Fibroblast of upper back skin (primary cell): ENCODE results near the gene MTRFR.
"Not testable (repeated sequence)": the region's sequence is repeated elsewhere in the genome, so short reads cannot be mapped to it uniquely, and the experiment has no call there.

Experiments used
- DNase-seq: peaks from one replicate; pipeline ENCODE4 v3.0.0-alpha.2; 2013

Gene MTRFR

DNA sequence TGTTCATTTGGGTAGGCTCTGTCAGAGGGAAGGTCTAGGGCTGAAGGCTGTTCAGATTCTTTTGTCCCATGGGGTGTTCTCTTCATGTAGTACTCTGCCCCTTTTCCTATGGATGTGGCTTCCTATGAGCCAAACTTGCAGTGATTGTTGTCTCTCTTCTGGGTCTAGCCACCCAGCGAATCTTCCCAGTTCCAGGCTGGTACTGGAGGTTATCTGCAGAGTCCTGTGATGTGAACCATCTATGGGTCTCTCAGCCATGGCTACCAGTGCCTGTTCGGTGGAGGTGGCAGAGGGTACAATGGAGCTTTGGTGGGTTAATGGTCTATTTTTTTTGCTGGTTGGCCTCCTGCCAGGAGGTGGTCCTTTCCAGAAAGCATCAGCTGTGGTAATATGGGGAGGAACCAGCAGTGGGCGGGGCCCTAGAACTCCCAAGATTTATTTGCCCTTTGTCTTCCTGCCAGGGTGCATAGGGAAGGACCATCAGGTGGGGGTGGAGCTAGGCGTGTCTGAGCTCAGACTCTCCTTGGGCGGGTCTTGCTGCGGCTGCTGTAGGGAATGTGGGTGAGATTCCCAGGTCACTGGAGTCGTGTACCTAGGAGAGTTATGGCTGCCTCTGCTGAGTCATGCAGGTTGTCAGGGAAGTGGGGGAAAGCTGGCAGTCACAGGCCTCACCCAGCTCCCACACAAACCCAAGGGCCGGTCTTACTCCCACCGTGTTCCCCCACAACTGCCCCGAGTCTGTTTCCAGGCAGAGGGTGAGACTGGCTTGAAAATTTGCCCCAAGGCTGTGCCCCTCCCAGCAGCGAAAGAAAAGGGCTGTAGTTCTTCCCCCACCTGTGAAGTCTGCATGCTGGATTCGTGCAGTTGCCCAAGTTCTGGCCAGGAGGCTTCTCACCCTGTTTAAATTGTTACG is 17.5 kb downstream of the MTRFR start:
- DNase-seq, result no peak

DNA sequence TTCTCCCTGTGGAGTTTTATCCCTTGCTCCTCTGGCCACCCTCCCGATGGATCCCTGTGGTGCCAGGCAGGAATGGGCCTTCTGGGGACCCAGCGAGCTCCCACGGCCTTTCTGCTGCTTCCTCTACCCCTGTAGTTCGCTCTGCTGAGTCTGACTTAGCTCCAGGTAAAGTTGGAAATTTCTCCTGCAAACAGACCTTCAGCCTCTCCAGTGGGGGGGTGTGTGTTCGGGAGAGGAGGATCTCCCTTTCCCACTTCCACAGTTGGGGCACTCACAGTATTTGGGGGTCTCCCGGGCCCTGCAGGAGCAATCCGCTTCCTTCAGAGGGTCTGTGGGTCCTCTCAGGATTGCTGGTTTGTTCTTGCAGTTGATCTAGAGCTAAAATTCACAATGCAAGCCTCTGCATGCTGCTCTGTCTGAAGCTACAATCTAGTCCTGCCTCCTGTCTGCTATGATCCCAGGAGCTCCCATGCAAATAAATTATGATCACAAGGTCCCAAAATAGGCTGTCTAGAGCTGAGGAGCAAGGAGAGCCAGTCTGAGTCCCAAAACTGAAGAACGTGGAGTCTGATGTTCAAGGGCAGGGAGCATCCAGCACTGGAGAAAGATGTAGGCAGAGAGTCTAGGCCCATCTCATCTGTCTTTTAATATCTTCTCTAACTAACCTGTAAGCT is 18.3 kb downstream of the MTRFR start:
- no peak for DNase-seq

DNA sequence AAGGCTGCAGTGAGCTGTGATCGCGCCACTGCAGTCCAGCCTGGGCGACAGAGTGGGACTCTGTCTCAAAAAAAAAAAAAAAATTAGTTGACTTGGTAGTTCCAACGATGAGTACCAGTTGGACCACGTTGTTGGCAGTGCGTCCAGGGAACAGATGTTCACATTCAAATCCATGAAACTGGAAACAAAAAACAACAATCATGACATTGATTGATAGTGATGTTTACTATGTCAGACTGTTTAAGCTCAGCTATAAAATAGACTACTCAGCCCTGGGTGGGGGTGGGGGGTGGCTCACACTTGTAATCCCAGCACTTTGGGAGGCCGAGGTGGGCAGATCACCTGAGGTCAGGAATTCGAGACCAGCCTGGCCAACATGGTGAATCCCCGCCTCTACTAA is 19.1 kb downstream of the MTRFR start:
- not testable (repeated sequence) for DNase-seq

DNA sequence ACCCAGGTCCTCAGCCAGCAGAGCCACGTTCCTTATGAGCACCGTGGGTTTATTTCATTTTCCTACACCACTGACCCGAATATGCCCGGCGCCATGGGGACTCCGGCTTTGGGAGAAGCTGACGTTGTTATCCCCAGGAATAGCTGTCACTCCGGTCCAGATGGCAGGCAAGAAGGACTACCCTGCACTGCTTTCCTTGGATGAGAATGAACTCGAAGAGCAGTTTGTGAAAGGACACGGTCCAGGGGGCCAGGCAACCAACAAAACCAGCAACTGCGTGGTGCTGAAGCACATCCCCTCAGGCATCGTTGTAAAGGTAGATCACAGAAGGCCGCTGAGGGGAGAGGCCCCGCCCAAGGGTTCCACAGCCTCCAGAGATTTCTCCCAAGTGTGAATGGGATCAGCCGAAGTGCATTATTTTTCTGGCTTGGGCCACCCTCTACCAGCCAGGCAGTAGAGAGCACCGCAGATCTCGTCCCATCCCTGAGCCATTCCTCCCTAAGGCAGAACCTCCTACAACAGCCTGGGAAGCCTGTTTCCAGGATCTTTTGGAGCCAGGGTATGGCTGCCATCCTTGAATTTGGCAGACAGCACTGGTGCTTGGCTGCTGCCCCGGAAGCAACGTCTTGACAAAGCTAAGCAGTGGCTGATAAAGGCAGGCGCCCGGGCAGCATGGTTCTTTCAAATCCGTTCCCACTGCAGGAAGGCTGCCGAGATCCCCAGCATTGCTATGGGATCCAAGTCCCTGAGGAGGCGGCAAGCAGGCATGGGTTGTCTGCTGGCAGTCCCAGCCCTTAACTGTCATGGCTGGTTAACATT is 20.6 kb downstream of the MTRFR start:
- no peak for DNase-seq

DNA sequence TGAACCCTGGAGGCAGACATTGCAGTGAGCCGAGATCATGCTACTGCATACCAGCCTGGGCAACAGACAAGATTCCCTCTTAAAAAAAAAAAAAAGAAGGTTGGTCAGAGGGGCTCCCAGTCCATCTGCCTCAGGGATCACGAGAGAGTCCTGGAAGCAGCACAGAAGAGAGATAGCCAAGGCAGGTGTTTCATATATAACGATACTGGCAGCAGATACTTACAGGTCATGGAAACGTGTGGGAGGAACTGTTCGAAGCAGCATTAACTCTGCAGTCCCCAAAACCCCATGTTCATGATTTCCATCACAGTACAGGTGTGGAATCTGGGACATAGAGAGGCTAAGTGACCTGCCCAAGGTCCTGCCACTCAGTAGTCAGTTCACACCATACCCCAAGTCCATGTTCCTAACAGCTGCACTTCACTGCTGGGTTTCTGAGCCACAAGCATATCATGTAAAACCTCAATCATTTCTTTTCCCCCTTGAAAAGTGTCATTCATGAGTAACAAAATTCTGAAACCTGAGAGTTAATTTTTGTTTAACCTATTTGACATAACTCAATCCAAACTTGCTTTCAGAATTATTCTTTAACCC is 21.7 kb downstream of the MTRFR start:
- no peak for DNase-seq

DNA sequence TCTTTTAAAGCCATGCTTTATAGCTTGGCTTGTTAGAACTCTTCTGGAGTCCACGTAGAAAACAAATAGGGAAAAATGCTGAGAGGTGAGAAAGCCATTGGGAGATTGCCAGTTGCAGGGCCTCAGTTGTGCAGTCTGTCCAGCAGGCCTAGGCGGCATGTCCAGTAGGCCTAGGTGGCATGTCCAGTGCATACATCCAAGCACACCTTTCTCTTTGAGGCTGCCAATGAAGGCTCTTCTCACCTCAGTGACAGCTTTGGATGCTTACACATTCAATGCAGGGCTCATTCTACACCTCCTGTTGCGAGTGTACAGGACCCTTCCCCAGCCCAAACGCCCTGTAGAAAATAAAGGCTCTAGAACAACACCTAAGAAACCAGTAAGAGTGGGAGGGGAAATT is 25.4 kb downstream of the MTRFR start:
- no peak for DNase-seq

DNA sequence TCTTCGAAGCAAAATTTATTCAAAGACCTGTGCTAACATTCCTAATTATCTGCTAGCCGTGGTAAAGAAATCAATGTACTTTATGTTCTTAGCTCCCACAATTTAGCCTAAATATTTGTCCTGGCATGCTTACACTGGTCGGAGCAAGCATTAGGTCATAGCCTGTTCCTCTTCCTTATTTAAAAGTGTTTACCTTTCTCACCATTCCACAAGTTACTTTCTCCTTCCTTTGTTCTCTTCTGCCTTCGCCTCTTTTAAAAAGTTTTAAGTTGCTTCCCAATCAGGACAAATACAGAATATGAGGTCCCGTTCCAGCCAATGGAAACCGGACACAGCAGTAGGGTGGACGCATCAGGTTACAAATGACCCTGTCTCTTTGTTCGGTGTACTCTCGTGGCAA is 26.8 kb downstream of the MTRFR start:
- DNase-seq, result no peak

DNA sequence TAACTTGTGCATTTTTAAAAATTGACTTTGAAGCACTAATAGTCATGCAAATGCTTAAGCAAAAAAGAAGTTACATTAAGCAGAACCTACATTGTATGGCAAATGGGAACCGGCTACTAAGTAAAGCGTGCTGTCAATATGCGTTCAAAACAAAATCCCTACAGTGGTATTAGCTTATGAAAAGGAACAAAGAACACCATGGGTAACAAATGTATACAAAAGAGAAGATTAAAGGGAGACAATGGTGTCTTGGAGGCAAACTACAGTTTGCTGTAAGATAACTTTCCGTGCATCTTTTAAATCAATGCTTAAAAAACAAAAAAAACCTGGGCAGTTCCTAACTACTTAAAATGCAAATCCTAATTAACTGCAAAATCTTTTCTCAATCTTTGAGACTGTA is 28.0 kb downstream of the MTRFR start:
- no peak for DNase-seq

DNA sequence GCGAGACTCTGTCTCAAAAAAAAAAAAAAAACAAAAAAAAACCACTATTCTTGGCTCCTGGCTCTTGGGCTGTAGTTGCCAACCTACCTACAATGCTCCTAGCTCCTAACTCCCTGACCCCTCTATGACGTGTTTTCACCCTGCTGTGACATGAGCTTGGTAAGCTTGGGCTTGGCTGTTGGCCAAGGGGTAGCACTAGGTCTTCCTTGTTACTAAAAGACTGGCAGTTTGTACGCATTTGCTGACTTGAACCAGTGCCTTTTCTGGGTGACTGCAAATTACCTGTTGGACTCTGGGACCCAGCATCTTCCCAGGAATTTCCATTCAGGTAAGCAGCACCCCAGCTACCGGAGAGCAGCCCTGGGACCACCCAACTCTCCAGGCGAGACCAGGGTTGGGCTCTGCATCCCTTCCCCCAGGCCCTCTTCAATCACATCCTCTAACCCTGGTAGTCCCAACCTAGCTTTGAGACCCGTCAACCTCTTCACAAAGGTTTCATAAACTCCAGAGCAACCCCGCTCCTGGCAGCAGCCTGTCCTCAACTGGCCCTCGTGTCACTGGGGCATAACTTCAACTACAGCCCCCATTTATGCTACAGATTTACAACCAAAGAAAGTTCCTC is 30.1 kb downstream of the MTRFR start:
- no peak for DNase-seq

DNA sequence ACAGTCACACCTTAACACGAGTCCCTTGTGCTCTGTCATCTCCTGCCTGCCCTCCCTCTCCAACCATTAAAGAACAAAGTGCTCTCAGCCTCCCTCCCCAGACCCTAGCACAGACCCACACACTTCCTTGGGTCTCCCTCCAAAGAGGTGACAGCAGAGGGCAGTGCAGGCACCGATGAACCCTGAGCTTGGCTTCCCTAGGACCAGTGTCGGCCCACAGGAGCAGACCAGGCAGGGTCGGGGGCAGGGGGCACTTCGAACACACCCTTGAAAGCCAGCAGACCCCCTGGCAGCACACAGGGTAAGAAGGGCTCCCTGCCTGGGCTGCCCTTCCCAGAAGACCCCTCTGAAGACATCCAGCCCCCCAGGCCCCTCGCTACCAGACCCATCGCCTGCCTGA is 31.4 kb downstream of the MTRFR start:
- no peak for DNase-seq

DNA sequence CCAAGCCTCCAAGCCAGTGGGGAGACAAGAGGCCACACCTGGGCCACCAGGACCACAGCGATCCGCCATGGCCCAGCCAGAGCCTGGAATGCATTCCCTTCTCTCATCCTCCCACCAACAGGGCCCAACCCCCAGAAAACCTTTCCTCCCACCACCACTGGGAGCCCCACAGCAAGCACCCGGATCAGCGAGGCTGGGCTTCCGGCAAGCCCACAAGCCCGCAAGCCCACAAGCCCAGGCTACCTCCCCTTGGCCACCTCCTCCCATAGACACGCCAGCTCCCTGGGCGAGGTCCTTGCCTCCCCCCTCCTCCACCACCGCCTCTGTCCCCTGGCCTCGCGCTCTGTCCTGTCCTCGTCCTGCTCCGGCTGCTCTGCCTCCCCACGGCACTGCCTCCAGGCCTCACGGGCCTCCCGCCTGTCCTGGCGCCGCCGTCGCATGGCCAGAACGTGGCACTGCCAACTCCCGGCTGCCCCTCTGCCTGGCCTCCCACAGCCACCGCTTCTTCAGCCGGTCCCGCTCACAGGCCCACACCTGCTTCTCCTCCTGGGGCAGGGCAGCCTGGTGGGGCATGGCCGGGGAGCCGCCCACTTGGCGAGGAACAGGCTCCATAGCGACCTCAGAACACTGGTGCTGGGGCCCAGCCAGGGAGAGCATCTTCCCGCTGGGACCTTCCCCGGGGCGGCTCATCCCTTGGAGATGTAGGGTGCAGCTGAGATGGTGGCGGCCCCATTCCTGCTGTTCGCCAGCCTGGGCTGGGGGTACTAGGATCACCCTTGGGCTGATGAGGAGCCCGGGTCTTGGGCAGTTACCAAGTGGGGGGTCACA is 32.8 kb downstream of the MTRFR start:
- no peak for DNase-seq

DNA sequence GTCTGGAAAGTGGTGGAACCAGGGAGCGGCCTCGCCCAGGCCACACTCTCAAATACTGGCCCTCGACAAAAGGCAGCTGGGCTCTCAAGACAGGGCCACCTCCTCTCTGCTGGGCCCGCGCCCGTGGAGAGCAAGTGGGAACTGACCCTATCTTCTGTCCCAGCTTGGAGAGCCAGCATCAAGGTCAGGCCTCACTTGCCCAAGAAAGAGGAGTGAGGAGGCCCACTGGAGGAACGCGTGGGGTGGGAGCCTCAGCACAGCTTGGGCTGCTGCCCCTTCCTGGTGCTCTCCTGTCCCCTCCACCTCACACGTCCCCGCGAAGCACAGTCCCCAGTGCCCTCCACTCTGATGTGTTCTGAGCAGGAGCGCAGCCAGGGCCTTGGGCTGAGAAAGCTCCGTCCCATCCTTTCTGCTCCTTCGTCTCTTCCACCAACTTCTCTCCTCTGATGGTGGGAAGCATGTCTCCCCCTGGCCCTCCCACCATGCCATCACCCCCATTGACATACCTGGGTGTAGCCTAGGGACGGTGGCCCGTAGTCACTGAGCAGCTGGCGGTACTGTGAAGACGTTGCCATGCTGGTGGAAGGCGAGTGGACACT is 33.5 kb downstream of the MTRFR start:
- DNase-seq, result no peak

DNA sequence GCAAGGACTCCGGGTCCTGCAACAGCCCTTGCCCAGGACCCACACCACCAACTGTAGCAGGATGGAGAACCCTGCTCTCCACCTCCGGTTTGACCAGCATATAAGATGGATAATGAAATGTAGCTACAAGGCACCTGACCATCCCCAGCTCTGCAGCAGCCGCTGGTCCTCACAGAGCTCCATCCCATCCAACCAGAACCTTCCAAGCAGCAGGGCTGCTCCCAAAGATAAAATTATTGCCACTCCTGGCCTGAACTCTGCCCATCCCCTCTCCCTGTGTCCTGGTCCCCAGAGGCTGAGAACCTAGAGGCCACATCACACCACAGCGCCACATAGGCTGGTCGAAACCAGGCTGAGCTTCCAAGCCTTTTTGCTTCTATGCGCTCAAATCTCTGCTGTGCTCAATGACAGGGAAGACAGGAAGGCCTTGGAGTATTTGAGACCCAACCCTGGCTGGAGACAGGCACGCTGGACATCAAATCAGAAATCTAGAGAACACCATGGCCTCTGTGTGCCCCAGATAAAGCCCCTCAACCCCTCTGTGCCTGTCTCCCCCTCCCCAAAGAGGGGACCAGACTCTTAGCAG is 34.2 kb downstream of the MTRFR start:
- no peak for DNase-seq

DNA sequence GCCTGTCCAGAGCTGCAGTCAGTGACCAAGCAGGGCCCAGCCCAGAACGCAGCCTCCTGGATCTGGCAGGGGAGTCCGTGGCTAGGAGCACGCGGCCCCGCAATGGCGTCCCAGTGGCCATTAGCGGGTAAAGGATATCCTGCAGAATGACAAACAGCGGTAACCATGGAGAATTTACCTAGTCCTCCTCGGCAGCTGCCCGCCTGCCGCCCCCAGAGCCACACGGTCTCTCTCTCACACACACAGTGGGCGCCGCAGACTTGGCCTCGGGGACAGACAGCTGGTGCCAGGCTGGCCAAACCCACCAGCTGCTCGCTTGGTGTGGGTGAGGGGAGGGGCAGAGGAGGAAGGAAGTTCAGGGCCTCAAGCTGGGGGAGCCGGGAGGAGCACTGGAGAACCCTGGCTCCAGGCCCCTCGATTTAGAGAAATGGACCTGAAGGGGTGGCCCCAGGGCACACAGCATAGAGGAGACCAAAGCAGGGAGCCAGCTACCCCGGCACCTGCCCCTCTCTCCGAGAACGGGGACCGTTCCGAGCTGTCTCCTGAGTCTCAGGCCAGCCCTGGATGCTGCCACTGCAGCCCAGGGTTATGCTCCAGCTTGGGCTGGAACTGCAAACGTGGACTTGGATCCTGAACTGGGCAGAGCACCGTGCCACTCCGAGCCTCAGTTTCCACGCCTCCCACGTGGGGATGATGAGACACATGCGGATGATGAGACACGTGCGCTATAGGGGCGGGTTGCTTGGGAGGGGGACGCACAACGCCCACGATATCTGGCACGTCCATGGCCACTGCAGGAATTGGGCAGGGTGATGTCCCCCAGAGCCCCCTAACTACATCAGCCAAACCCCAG is 35.0 kb downstream of the MTRFR start:
- no peak for DNase-seq

DNA sequence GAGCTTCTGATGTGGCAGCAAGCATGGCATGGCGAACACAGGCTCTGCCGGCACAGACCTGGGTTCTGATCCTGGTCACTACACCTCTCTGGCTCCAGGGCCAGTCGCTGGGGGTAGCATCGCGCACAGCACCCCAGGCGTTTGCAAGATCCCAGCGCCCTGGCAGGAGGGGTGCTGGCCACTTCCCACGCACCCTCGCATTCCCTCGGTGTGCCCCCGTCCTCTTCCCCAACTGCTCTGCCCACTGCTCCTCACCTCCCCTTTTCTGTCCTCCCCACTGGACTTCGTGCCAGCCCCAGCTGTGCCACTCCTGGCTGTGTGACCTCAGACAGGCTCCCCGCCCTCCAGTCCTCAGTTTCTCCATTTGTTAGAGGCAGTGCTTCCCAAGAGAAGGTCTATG is 35.6 kb downstream of the MTRFR start:
- DNase-seq, result no peak

DNA sequence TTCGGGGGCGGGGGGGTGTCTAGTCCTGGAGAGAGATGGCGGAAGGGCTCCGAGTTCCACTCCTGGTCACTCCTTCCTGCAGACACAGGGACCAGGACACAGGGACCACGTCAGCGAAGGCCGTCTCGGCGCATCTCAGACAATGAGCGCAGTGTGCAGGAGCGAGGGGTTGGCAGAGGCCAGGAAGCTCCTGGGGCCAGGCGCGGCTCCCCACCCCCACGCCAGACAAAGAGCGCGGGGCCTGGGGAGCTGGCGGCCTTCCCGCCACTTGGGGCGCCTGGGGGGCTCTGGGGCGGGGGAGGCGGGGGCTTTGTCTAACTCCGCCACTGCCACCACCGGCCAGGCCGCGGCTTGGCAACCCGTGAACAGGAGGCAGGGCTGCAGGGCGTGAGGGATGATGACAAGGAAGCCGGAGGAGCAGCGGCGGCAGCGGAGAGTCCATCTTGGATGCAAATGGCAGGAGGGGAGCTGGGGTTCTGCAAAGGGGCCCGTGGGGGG is 36.2 kb downstream of the MTRFR start:
- DNase-seq, result peak; percentile 82

DNA sequence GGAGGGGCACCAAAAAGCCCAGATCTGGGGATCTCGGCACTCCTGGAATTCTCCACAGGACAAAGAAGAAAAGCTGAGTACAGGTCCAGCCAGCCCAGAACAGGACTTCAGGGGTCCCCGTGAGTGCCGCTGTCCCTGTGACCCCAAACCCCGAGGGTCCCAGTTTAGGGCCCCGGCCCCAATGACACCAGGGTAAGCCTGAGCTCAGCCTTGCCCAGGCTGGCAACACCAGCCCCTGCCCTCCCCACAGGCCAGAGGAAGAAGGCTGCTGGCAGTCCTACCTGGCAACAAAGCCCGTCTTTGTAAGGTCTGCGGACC is 36.6 kb downstream of the MTRFR start:
- DNase-seq, result no peak

DNA sequence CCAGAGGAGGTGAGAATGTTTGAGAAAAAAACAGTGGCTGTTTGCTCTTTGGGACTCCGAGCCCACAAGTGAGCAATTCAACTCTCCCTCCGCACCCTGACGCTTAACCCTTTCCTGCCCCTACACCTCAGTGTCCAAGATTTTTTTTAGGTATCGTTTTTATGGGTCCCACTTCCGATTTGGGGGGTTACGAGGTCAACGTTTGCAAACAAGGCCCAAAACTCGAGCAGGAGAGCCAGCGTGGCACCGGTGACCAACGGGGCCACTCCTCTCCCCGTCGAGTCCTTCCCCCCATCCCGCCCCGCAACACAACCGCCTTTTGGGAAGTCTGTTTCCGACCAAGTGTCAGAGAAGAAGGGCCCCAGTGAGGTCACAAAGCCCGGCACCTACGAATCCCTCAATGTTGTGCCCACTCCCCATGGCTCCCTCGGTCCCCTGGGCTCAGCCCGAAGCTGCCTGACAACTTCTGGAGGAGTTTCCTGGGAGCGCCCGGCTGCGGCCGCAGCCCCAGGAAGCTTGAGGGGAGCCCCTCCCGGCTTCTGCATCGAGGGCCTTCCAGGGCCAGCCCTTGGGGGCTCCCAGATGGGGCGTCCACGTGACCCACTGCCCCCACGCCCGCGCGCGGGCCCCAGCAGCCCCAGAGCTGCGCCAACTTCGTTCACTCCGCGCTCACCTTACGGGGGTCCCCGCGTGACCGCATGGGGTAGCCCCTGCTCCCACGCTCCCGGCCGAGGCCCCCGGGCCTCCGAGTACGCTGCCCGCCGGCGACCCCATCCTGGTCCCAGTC is 37.2 kb downstream of the MTRFR start:
- DNase-seq, result peak; percentile 47
